Esophagus squamous epithelium (tissue), 5 donors: Measurements from ENCODE around the gene PTPN13. TPM values are rescaled to one million over a fixed set of nuclear protein-coding genes. Genes with fewer than 3 reads are reported as not detected.

ENCODE experiments used
- DNase-seq: peaks from one replicate; lab custom pipeline; 2025; lab: John Stamatoyannopoulos, UW
- H3K27ac ChIP-seq, 4 donors: fragments of 200-600 bp; sonication (generic); one replicate each; pipeline ENCODE4 v1.5.1; 2016 to 2019; ENCODE audit warnings: mild to moderate bottlenecking in 1 of 4
- H3K27me3 ChIP-seq, 4 donors: fragments of 200-600 bp; sonication (generic); 1 replicate in 3 of 4; 2 replicates in 1 of 4; pipeline versions ENCODE4 v1.5.1 to v1.6.0; 2017 to 2021; ENCODE audit warnings: antibody characterized with exemption in 1 of 4
- H3K36me3 ChIP-seq, 3 donors: fragments of 200-600 bp; sonication (generic); one replicate each; pipeline ENCODE4 v1.5.1; 2016 to 2019
- H3K4me1 ChIP-seq, 3 donors: fragments of 200-600 bp; sonication (generic); one replicate each; pipeline ENCODE4 v1.5.1; 2017 to 2019
- H3K4me3 ChIP-seq, 4 donors: fragments of 200-600 bp; sonication (generic); 1 replicate in 3 of 4; 2 replicates in 1 of 4; pipeline ENCODE4 v1.5.1; 2016 to 2019; ENCODE audit warnings: mild to moderate bottlenecking in 2 of 4, moderate library complexity in 1 of 4
- H3K9me3 ChIP-seq, 3 donors: fragments of 200-600 bp; sonication (generic); one replicate each; pipeline ENCODE4 v1.5.1; 2016 to 2019
- CTCF ChIP-seq, 6 experiments: fragments of 450-650 bp in 4 of 6; fragments of 200-600 bp in 2 of 6; sonication (generic) in 2 of 6; IDR thresholded peaks; one replicate each; pipeline ENCODE4 v1.5.1; 2016 to 2019; ENCODE audit warnings: antibody characterized with exemption in 6 of 6, mild to moderate bottlenecking in 4 of 6, moderate library complexity in 4 of 6
- POLR2A ChIP-seq, 4 donors: fragments of 450-650 bp; IDR thresholded peaks; one replicate each; pipeline ENCODE4 v1.6.1; 2017; ENCODE audit warnings: antibody characterized with exemption in 4 of 4, mild to moderate bottlenecking in 4 of 4, moderate library complexity in 3 of 4
- WGBS, 2 donors: methylation state at CpG; one replicate each; pipeline ENCODE4 v1.1.5; 2018; 5-methylcytosine and 5-hydroxymethylcytosine counted together
- intact Hi-C: fragments of 100-400 bp; cut with DNase I; formaldehyde crosslinking; loops from one replicate; pipeline ENCODE4 v1.15.0; 2022
- total RNA-seq, 4 donors: library from RNA; depleted of rRNA; stranded (reverse); fragments of >200 nt; gene quantifications; one replicate each; pipeline ENCODE4 v1.1.0, GENCODE V29; 2016
- donor health status: DM: yes; HTN: yes; CAD: no.

Gene PTPN13
- total RNA-seq, 4 donors from 2014 or later: 44.8 to 94.9 (median 66.7) TPM

GRCh38 chr4:86556791-86557415 is 37.2 kb upstream of the PTPN13 start:
- no peak for TF ChIP-seq CTCF (IDR thresholded peaks at IDR 0.05)
- no peak for TF ChIP-seq POLR2A (IDR thresholded peaks at IDR 0.05)
- H3K9me3 ChIP-seq: no peaks in the 10 kb centered on the region
- H3K27me3 ChIP-seq: no peaks in the 10 kb centered on the region
- no peak for DNase-seq
- intact Hi-C loops: no loop called here
- no peak overlapping the region for H3K4me3 ChIP-seq
- peak overlapping the region in 3 of 4 donors; percentile 35 to 79 (median 72) for H3K27ac ChIP-seq
- H3K4me1 ChIP-seq: peaks cover 0 to 47% (median 13%) of the 10 kb centered on the region in 3 donors
- H3K36me3 ChIP-seq: no peaks in the 10 kb centered on the region

GRCh38 chr4:86557526-86557925 is 36.6 kb upstream of the PTPN13 start:
- no peak for DNase-seq
- H3K4me1 ChIP-seq: peaks cover 0 to 45% (median 13%) of the 10 kb centered on the region in 3 donors
- no peaks in the 10 kb centered on the region for H3K36me3 ChIP-seq
- TF ChIP-seq CTCF (IDR thresholded peaks at IDR 0.05) (no peak), POLR2A (IDR thresholded peaks at IDR 0.05) (no peak)
- H3K27me3 ChIP-seq: no peaks in the 10 kb centered on the region
- intact Hi-C loops: no loop called here
- WGBS, 2 donors: 26 to 29% methylated on average over 1 of the region's 1 CpG
- no peaks in the 10 kb centered on the region for H3K9me3 ChIP-seq
- H3K4me3 ChIP-seq: no peak overlapping the region
- H3K27ac ChIP-seq: peak overlapping the region in 3 of 4 donors; percentile 35 to 79 (median 72)

- intact Hi-C loops: no loop called here
- H3K27ac ChIP-seq: peak overlapping the region in 3 of 4 donors; percentile 46 to 79 (median 72)
- 53 to 67% methylated on average over 5 of the region's 5 CpGs for WGBS, 2 donors
These were observed 35.9 kb upstream of the PTPN13 start for GRCh38 chr4:86558258-86558657.

GRCh38 chr4:86558797-86559196 is 35.3 kb upstream of the PTPN13 start:
- Histone ChIP-seq H3K9me3 (no peaks in the 10 kb centered on the region), H3K4me1 (peaks cover 0 to 36% (median 13%) of the 10 kb centered on the region in 3 donors), H3K4me3 (no peak overlapping the region), H3K36me3 (no peaks in the 10 kb centered on the region), H3K27ac (peak overlapping the region in 3 of 4 donors; percentile 46 to 79 (median 72)), H3K27me3 (no peaks in the 10 kb centered on the region)
- intact Hi-C loops: no loop called here
- TF ChIP-seq POLR2A (IDR thresholded peaks at IDR 0.05) (no peak), CTCF (IDR thresholded peaks at IDR 0.05) (no peak)
- WGBS, 2 donors: 33 to 61% methylated on average over 1 of the region's 1 CpG
- DNase-seq: no peak

More at GRCh38 chr4:86558258-86558657, 35.9 kb upstream of the PTPN13 start:
- H3K9me3 ChIP-seq: no peaks in the 10 kb centered on the region
- peaks cover 0 to 38% (median 13%) of the 10 kb centered on the region in 3 donors for H3K4me1 ChIP-seq
- TF ChIP-seq CTCF (IDR thresholded peaks at IDR 0.05): no peak
- TF ChIP-seq POLR2A (IDR thresholded peaks at IDR 0.05): no peak
- H3K36me3 ChIP-seq: no peaks in the 10 kb centered on the region
- H3K4me3 ChIP-seq: no peak overlapping the region
- DNase-seq: no peak
- H3K27me3 ChIP-seq: no peaks in the 10 kb centered on the region

GRCh38 chr4:86560447-86560846 is 33.7 kb upstream of the PTPN13 start:
- intact Hi-C loops: no loop called here
- Histone ChIP-seq H3K27ac (no peak overlapping the region), H3K9me3 (no peaks in the 10 kb centered on the region), H3K27me3 (no peaks in the 10 kb centered on the region), H3K36me3 (no peaks in the 10 kb centered on the region), H3K4me1 (peaks cover 0 to 36% (median 13%) of the 10 kb centered on the region in 3 donors), H3K4me3 (no peak overlapping the region)
- WGBS, 2 donors: 80 to 84% methylated on average over 2 of the region's 2 CpGs
- no peak for TF ChIP-seq CTCF (IDR thresholded peaks at IDR 0.05)
- no peak for TF ChIP-seq POLR2A (IDR thresholded peaks at IDR 0.05)
- DNase-seq: no peak
